GM19043 (cell line): ENCODE results near the gene NKX1-1.
"Not testable (repeated sequence)": the region's sequence is repeated elsewhere in the genome, so short reads cannot be mapped to it uniquely, and the experiment has no call there.

Source experiments
- ATAC-seq: cut with Tn5 transposase; IDR thresholded peaks from one replicate; pipeline ENCODE4 v1.9.1; 2021; ENCODE audit warnings: low read depth; ENCODE audit not compliant: unreplicated experiment

The NKX1-1 gene

DNA sequence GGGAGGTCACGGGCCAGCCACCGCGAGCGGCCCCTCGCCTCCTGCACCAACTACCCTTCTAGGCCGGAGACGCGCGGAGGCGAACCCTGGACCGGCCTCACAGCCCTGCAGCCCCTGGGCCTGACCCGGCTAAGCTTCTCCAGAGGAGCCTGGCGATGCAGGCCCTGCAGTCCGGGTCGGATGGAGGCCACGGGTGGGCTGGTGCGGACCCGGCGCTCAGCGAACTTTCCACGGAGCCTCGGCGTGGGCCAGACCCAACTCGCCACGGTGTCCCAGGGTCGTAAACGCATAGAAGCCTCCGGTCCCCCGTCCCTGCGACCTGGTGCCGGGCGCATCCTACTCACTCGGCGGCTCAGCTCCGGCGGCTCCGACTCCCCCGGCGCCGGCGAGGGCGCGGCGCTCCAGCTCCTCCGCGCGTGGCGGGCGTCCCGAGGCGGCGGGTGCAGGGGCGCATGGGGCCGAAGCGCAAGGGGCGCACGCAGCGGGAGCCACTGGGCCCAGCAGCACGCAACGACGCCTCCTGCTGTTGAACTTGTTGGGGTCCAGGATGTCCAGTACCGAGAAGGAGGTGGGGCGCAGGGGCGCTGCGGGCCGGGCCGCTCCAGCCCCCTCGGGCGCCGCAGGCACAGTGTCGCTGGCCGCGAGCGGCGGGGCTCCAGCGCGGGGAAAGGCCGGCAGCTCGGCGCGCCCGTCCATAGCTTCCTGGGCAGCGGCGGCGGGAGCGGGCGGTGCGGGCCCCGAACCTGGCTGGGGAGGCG, 427 bp downstream of the NKX1-1 start:
- ATAC-seq: no peak

DNA sequence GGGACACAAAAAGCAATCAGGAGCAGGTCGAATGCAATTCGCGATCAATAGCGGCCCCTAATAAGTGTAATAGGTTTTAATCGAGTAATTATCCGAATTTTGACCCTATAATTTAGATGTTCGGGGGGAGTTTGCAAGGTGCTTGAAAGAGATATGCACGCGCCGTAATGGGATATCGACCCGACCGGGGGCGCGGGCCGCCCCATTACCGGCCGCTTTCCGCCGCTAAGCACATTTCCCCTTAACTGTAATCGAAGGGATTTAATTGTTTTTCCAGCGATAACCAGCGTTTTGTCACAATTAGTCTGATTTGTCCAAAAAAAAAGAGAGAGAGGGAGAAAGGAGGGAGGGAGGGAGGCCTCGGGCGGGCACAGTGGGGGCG, 997 bp downstream of the NKX1-1 start:
- no peak for ATAC-seq

- ATAC-seq: no peak
These were observed 1.5 kb downstream of the NKX1-1 start for GRCh38 chr4:1404573-1405253.

GRCh38 chr4:1403591-1404572, 2.4 kb downstream of the NKX1-1 start:
- ATAC-seq: no peak

DNA sequence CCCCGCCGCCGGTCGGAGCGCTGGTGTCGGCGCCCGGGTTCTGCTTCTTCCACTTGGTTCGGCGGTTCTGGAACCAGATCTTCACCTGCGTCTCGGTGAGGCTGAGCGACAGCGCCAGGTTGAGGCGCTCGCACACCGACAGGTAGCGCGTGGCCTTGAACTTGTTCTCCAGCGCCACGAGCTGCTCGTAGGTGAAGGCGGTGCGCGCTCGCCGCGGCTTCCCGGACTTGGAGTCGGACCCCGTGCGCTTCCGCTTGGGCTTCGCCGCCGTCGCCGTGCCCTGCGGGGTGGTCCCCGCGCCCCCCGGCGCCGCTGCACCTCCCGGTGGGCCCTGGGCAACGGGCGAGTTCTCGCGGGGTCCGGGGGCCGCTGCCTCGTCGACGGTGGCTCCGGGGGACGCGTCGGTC, 3.1 kb downstream of the NKX1-1 start:
- ATAC-seq: no peak

DNA sequence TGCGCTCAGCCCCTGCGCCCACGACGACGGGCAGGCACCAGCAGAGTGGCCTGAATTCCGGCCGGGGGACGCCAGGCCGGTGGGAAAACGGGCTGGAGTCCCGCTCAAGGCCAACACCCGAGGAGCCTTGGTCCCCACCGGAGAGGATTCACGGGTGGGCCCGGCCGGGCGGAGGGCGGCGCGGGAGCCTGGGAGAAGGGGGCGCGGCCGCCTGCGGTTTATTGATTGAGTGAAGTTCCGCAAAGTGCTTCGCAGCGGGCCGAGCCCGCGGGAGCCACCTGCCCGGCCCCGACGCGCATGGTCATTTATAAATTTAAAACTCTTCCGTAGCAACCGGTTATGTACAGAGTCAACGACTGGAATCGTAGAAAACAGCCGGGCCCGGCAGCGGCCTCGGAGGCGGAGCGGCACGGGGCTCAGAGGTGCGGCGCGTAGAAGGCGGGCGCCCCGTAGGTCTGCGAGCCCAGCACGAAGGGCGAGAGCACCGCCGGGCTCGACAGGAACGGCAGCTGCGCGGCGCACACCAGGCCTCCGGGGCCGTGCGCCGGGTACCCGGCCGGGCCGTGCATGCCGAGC, 3.6 kb downstream of the NKX1-1 start:
- ATAC-seq: no peak

DNA sequence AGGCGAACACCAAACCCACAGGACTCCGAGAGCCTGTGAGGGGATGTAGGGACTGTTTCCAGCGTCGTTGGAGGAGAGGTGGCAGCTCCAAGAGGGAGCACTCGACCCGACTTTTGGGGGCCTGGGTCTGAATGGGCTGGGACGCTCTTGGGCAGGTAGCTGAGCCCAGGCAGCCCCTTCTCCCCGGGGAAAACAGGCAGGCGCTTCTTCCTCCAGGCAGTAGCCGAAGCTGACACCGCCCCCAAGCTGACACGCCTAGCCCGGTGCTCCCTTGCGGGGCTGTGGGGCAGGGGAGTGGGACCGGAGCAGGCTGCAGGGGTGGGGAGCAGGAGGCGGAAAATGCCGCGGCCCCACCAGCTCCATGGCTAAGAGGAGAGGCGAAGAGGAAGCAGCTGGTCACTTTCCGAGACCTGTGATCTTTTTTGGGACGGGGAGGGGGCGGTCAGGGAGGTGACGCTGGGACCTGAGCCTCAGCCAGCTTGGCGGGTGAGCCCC, 4.2 kb downstream of the NKX1-1 start:
- no peak for ATAC-seq

DNA sequence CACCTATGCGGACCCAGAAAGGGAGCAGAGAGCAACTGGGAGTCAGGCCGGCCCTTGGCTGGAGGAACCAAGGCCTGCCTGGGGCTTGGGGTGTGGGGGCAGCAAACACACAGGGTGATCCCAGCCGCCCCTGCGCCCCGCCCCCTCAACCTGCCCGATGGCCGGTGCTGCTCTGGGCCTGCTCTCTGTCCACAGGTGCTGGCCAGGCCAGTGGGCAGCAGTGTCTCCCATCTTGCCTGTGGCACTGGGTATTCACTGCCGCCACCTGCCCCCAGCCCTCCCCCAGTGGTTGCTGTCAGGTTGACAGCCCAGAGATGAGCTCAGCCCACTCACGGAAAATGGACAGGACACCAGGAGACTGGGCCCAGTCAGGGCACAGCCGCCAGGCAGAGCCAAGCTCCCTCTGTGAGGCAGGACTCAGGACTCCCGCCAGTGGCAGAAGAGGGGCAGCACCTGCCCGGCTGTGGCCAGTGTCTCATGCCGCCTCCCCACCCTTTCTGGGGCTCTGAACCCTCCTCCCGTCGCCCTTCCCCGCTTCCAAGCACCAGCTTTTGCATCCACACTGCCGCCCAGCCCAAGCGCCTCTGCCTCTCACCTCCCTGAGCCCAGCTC, 4.7 kb downstream of the NKX1-1 start:
- ATAC-seq: no peak

GRCh38 chr4:1400831-1401408, 5.3 kb downstream of the NKX1-1 start:
- ATAC-seq: no peak

GRCh38 chr4:1400191-1400805, 5.9 kb downstream of the NKX1-1 start:
- no peak for ATAC-seq

GRCh38 chr4:1399508-1400190, 6.6 kb downstream of the NKX1-1 start:
- no peak for ATAC-seq

DNA sequence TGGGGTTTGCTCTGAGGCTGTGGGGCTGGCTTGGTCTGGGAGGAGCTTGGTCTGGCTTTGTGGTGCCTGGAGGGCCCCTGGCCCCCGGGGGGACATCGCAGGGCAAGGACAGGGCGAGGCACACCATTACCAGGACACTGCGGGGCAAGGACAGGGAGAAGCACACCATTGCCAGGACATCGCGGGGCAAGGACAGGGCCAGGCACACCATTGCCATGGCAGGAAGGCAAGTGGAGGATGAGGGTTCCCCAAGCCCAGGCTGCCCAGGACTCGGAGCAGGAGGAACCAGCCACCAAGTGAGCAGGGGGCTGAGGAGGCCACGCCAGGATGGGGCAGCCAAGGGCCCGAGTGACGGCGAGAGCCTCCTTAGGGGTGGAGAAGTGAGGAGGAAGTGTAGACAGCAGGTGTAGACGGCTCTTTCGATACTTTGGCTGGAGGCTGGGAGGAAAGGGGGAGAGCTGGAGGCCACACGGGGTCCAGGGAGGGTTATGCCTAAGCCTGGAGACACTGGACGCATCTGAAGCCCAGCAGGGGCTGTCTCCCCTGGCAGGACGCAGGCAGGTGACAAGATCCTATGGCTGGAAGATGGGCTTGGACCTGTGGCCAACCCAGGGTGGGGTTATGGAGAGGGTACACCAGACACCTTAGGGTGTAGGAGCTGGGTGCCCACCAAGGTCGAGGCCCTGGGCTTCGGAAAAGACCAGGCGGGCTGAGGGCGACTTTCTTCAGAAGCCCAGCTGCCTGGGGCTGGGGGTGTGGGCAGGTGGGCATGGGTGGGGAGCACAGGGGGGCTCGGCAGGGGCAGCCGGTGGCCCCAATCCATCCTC, 7.3 kb downstream of the NKX1-1 start:
- ATAC-seq: no peak

DNA sequence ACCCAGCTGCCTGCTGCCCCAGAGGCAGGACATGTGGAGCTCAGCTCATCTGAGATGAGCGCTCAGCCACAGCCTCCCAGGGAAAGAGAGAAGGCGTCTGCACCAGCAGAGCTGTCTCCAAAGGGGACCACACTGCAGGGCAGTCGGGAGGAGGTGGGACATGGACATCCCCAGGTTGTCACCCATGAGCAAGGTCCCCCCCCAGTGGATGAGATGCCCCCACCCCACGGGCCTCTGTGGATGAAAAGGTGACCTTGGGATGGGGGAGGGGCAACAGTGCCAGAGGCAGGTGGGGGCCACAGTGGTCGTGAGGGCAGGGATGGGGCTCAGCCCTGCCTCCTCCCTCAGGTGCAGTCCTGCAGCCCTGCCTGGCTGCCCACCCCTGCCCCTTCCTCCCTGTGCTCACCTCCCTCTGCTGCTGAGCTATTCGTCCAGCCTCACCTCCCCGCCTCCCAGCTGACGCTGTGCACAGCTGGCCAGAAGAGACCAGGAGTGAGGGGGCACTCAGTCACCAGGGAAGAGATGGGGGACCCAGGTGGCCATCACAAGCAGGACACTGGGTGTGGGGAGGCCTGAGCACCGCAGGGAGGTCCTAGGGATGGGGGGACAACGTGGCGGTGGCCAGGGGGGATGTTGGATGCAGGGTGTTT, 9.3 kb downstream of the NKX1-1 start:
- ATAC-seq: no peak

DNA sequence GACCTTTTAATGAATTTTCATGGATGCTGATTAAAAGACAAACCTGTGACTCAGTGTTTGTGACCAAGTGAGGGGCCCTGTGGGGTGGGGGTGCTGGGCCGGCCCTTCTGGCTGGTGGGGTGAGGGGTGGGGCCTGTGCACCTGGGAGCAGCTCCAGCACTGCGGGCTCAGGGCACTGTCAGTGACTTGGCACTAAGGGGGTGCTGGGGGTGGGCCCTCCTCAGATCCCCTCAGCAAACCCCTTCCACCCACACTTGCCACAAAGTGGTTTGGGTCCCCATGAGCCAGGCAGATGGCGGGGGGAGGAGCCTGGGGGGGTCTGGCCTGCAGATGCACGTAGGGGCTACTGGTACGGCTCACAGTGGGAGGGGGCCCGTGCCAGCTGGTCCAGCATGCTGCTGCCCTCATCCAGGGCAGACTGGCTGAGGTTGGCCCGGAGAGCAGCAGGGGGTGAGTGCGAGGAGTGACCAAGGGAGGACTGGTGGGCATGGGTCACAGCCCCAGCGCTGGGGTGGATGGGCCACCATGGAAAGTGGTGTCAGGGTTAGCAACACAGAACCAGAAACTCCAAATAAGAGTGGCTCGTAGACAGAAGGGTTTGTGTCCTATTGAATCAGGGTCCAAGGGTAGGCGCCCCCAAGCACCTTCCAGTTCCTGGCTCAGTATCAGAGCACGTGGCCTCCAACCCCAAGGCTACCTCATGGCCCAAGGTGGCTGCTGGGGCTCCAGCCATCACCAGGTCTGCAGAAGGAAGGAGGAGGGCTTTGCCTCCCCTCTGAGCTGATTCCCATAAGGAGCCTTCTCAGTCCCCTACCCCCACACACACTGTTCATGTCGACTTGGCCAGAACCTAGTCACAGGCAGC, 10.1 kb downstream of the NKX1-1 start:
- no peak for ATAC-seq

GRCh38 chr4:1395389-1395820, 10.8 kb downstream of the NKX1-1 start:
- ATAC-seq: not testable (repeated sequence)

- ATAC-seq: not testable (repeated sequence)
These were observed 11.5 kb downstream of the NKX1-1 start for GRCh38 chr4:1394554-1395388.
